K562 (cell line): ENCODE data around the gene HRH1. TPM values are rescaled to one million over a fixed set of nuclear protein-coding genes. Genes with fewer than 3 reads are reported as not detected.

ENCODE experiments used
- ATAC-seq: fragments of 200-7000 bp; cut with Tn5 transposase; 3 replicates; pipeline ENCODE4 v1.9.1; 2020; ENCODE audit warnings: moderate library complexity
- BruUV-seq: library from RNA; stranded (reverse); fragments of 400-500 nt; replicated peaks from 2 replicates; lab custom pipeline; 2021; lab: Mats Ljungman, UMichigan
- CTCF ChIA-PET: fragments of 300-600 bp; formaldehyde crosslinking; extraction: SDS; loops from one replicate; lab custom pipeline; 2021; ENCODE audit warnings: low intra/inter-chr PET ratio; lab: Yijun Ruan, JAX
- POLR2A ChIA-PET: fragments of 300-600, 350-650 bp; sonication (Branson Sonifier 250); formaldehyde crosslinking; extraction: SDS; loops from one replicate; lab custom pipeline; 2021; ENCODE audit warnings: antibody characterized with exemption, inconsistent platforms; lab: Yijun Ruan, JAX
- DNase-seq, 4 experiments: peaks; one replicate each; pipeline versions ENCODE4 v3.0.0 to v3.0.0-alpha.2; 2011 to 2018; ENCODE audit warnings: low spot score in 3 of 4, mixed read lengths in 3 of 4; ENCODE audit errors: extremely low read depth in 1 of 4
- FAIRE-seq: peaks from 2 replicates; lab custom pipeline; 2011; peaks lifted over from hg19 to GRCh38; lab: Jason Lieb, UNC
- H2AFZ ChIP-seq: 2 replicates; pipeline ENCODE4 v1.6.0; 2011; ENCODE audit warnings: low read depth, low read length, control low read depth, inconsistent platforms
- H3K27ac ChIP-seq: fragments of 200-600 bp; 3 replicates; pipeline ENCODE4 v1.8.0; 2011; ENCODE audit warnings: low read depth, mild to moderate bottlenecking, control low read depth, inconsistent platforms, low read length, moderate library complexity, mixed read lengths; ENCODE audit errors: extremely low read depth
- H3K27me3 ChIP-seq, 2 experiments: fragments of 300-600 bp in 1 of 2; 2 replicates in 1 of 2; 3 replicates in 1 of 2; pipeline versions ENCODE4 v1.6.0 to v1.8.0; 2011; ENCODE audit warnings: inconsistent platforms in 2 of 2, low read length in 2 of 2, mild to moderate bottlenecking in 1 of 2, mixed read lengths in 1 of 2, moderate library complexity in 1 of 2; ENCODE audit not compliant: control insufficient read depth in 2 of 2, insufficient read depth in 2 of 2
- H3K36me3 ChIP-seq: fragments of 300-600 bp; 3 replicates; pipeline ENCODE4 v1.8.0; 2011; ENCODE audit warnings: mild to moderate bottlenecking, low read length, inconsistent platforms; ENCODE audit not compliant: control insufficient read depth, insufficient read depth
- H3K4me1 ChIP-seq, 2 experiments: fragments of 200-600 bp in 1 of 2; replicated peaks in 1 of 2; 2 replicates in 1 of 2; 3 replicates in 1 of 2; pipeline versions ENCODE4 v1.5.1 to v1.8.0; 2011; ENCODE audit warnings: inconsistent platforms in 2 of 2, low read length in 2 of 2, mild to moderate bottlenecking in 1 of 2, mixed read lengths in 1 of 2, moderate library complexity in 1 of 2; ENCODE audit not compliant: control insufficient read depth in 2 of 2, insufficient read depth in 2 of 2
- H3K4me2 ChIP-seq: 2 replicates; pipeline ENCODE4 v1.6.1; 2011; ENCODE audit warnings: low read length, control low read depth, inconsistent platforms, mixed read lengths; ENCODE audit not compliant: insufficient read depth
- H3K4me3 ChIP-seq: fragments of 200-600 bp; sonication (generic), shearing (Covaris generic); 2 replicates; pipeline ENCODE4 v1.5.1; 2016; ENCODE audit warnings: control low read depth, inconsistent platforms
- H3K79me2 ChIP-seq: fragments of 200-600 bp; 3 replicates; pipeline ENCODE4 v1.8.0; 2011; ENCODE audit warnings: low read length, inconsistent platforms; ENCODE audit not compliant: control insufficient read depth, insufficient read depth
- H3K9ac ChIP-seq, 2 experiments: 2 replicates each; pipeline versions ENCODE4 v1.6.0 to v1.6.1; 2011; ENCODE audit warnings: low read depth in 2 of 2, low read length in 2 of 2, control low read depth in 1 of 2, inconsistent platforms in 1 of 2, mild to moderate bottlenecking in 1 of 2, mixed read lengths in 1 of 2; ENCODE audit not compliant: insufficient read depth in 1 of 2
- H3K9me1 ChIP-seq: one replicate; pipeline ENCODE4 v1.6.0; 2011; ENCODE audit warnings: inconsistent platforms, mild to moderate bottlenecking, low read length, moderate library complexity; ENCODE audit not compliant: control insufficient read depth, insufficient read depth
- H3K9me3 ChIP-seq: replicated peaks from 2 replicates; pipeline ENCODE4 v1.5.1; 2011; ENCODE audit warnings: low read depth, low read length, inconsistent platforms; ENCODE audit not compliant: control insufficient read depth, insufficient read depth
- H4K20me1 ChIP-seq: replicated peaks from 2 replicates; pipeline ENCODE4 v1.6.1; 2011; ENCODE audit warnings: low read length, inconsistent platforms, mixed read lengths; ENCODE audit not compliant: control insufficient read depth, insufficient read depth
- CHD1 ChIP-seq: fragments of 200-600 bp; sonication (generic); IDR thresholded peaks from one replicate; pipeline ENCODE4 v1.6.1; 2012; ENCODE audit warnings: mild to moderate bottlenecking, moderate library complexity, low read length, inconsistent platforms
- CLOCK ChIP-seq: fragments of 250-450 bp; sonication (Bioruptor Pico); IDR thresholded peaks from 2 replicates; pipeline ENCODE4 v1.4.0; 2020; ENCODE audit warnings: mild to moderate bottlenecking, moderate library complexity, borderline replicate concordance
- E2F5 ChIP-seq: sonication (generic); formaldehyde crosslinking; IDR thresholded peaks from 2 replicates; pipeline ENCODE4 v1.8.0; 2022; ENCODE audit warnings: mild to moderate bottlenecking, missing genetic modification reagents
- FOXA1 ChIP-seq: fragments of 450-650 bp; IDR thresholded peaks from 2 replicates; pipeline ENCODE4 v1.6.1; 2016; ENCODE audit warnings: mild to moderate bottlenecking, borderline replicate concordance
- FOXJ3 ChIP-seq: sonication (generic); formaldehyde crosslinking; IDR thresholded peaks from 2 replicates; pipeline ENCODE4 v1.4.0; 2020; ENCODE audit warnings: mild to moderate bottlenecking, missing genetic modification reagents
- GATAD2A ChIP-seq: fragments of 450-650 bp; IDR thresholded peaks from 2 replicates; pipeline ENCODE4 v1.6.1; 2017
- GTF2A2 ChIP-seq: IDR thresholded peaks from 2 replicates; pipeline ENCODE4 v1.6.1; 2016; ENCODE audit warnings: mild to moderate bottlenecking, missing genetic modification characterization, missing compliant biosample characterization
- HDGF ChIP-seq: fragments of 450-650 bp; IDR thresholded peaks from 2 replicates; pipeline ENCODE4 v1.6.1; 2016
- KHSRP ChIP-seq: fragments of 450-650 bp; IDR thresholded peaks from 2 replicates; pipeline ENCODE4 v1.6.1; 2017
- MCM2 ChIP-seq: fragments of 450-650 bp; IDR thresholded peaks from 2 replicates; pipeline ENCODE4 v1.6.1; 2017; ENCODE audit warnings: low read depth, mild to moderate bottlenecking
- MEF2D ChIP-seq: conservative IDR thresholded peaks from 2 replicates; pipeline ENCODE4 v1.6.1; 2016; ENCODE audit warnings: low read depth, missing genetic modification characterization, missing compliant biosample characterization
- PML ChIP-seq: IDR thresholded peaks from 2 replicates; pipeline ENCODE4 v1.6.1; 2012; ENCODE audit warnings: low read length, inconsistent platforms
- POLR2H ChIP-seq: IDR thresholded peaks from 2 replicates; pipeline ENCODE4 v1.6.1; 2016; ENCODE audit warnings: missing genetic modification characterization, low read depth, mild to moderate bottlenecking, control low read depth, missing compliant biosample characterization, moderate library complexity
- PYGO2 ChIP-seq: fragments of 450-650 bp; IDR thresholded peaks from 2 replicates; pipeline ENCODE4 v1.6.1; 2016; ENCODE audit warnings: mild to moderate bottlenecking, missing genetic modification characterization, moderate library complexity, missing compliant biosample characterization
- RBM15 ChIP-seq: fragments of 200-400 bp; formaldehyde crosslinking; IDR thresholded peaks from 2 replicates; pipeline ENCODE4 v1.6.1; 2018; ENCODE audit warnings: mild to moderate bottlenecking, low read length, moderate library complexity; ENCODE audit not compliant: insufficient read depth
- SPI1 ChIP-seq: IDR thresholded peaks from 2 replicates; pipeline ENCODE4 v1.6.1; 2011; ENCODE audit warnings: low read depth, low read length, control low read depth, borderline replicate concordance
- ZBED1 ChIP-seq: IDR thresholded peaks from 2 replicates; pipeline ENCODE4 v1.6.1; 2014
- ZFP91 ChIP-seq: sonication (generic); formaldehyde crosslinking; IDR thresholded peaks from 2 replicates; pipeline ENCODE4 v1.8.0; 2022; ENCODE audit warnings: mild to moderate bottlenecking, missing genetic modification reagents
- WGBS: fragments of 100-300 bp; shearing (Covaris generic); methylation state at CpG from one replicate; pipeline ENCODE4 v1.1.6; 2016; ENCODE audit warnings: low coverage, mixed read lengths; ENCODE audit not compliant: insufficient coverage; ENCODE audit errors: missing lambda C conversion rate; 5-methylcytosine and 5-hydroxymethylcytosine counted together
- in situ Hi-C: fragments of 300-500 bp; cut with MboI; formaldehyde crosslinking; loops from 4 replicates; pipeline ENCODE4 v1.15.0; 2018; ENCODE audit warnings: inconsistent platforms, mixed read lengths
- intact Hi-C: fragments of 100-400 bp; cut with micrococcal nuclease; formaldehyde crosslinking; loops from 2 replicates; pipeline ENCODE4 v1.14.2; 2022
- polyA plus RNA-seq, 8 experiments: library from polyadenylated mRNA; depleted of rRNA in 4 of 8; stranded (reverse) in 5 of 8; unstranded in 3 of 8; fragments of >200 nt; fragmentation: Nextera tagmentation in 2 of 8; fragmentation: Illumina TruSeq in 1 of 8; extraction: Ambion mirVana in 2 of 8; extraction: Trizol in 1 of 8; gene quantifications; 2 replicates each; pipeline versions ENCODE4 v1.2.1 to v1.2.3, GENCODE V29; 2011 to 2014; ENCODE audit warnings: inconsistent platforms in 1 of 8, missing spikeins in 1 of 8
- total RNA-seq, 7 experiments: library from RNA; depleted of rRNA in 6 of 7; stranded (reverse); fragments of >200 nt in 6 of 7; fragmentation: Illumina TruSeq in 2 of 7; extraction: Trizol in 2 of 7; gene quantifications; 2 replicates each; pipeline versions ENCODE4 v1.2.1 to v1.2.3, GENCODE V29; 2011 to 2021; ENCODE audit warnings: low replicate concordance in 1 of 7

Gene HRH1
- total and polyA plus RNA-seq, 9 of the 15 experiments (the other 6 are each of a cell fraction or from before 2014, with no cell fraction given), result 0.03 to 0.15 (median 0.06) TPM; not detected in 1

- Histone ChIP-seq H3K4me3 (no peak overlapping the region), H3K79me2 (no peaks in the 10 kb centered on the region), H3K4me1 (no peaks in the 10 kb centered on the region), H3K4me2 (no peak overlapping the region), H3K36me3 (no peaks in the 10 kb centered on the region), H2AFZ (no peak overlapping the region), H3K9ac (no peak overlapping the region), H3K27me3 (peaks cover 38 to 75% of the 10 kb centered on the region in 2 experiments), H3K9me1 (no peaks in the 10 kb centered on the region), H3K27ac (no peak overlapping the region), H4K20me1 (no peaks in the 10 kb centered on the region; the same call in 1 of the 2 replicates), H3K9me3 (no peaks in the 10 kb centered on the region)
- 3% methylated on average over 8 of the region's 8 CpGs for WGBS
- intact Hi-C loops (loop anchor here (5.0 kb wide), 2 partner anchors 50 to 150 kb away; no protein-coding TSS in a partner anchor), in situ Hi-C loops (no loop called here)
- DNase-seq, result no peak
- TF ChIP-seq FOXA1, result no peak
- no peak for TF ChIP-seq GATAD2A
- TF ChIP-seq ZFP91, result no peak
- no peak for TF ChIP-seq CLOCK (CRISPR knock-in tag)
- no peak for TF ChIP-seq PYGO2
- no peak for TF ChIP-seq ZBED1
- no peak for TF ChIP-seq RBM15
- no peak for TF ChIP-seq E2F5
- TF ChIP-seq PML, result no peak
- no peak for TF ChIP-seq POLR2H (tag)
- no peak for TF ChIP-seq GTF2A2
- no peak for TF ChIP-seq CHD1
- TF ChIP-seq SPI1, result no peak
- no peak for TF ChIP-seq MEF2D (tag)
- TF ChIP-seq FOXJ3, result no peak
- no peak for TF ChIP-seq MCM2
- no peak for TF ChIP-seq HDGF
- no peak for TF ChIP-seq KHSRP
- CTCF ChIA-PET, result no interaction called here
- no TSS peak for BruUV-seq
- ATAC-seq, result no peak
- no peak for FAIRE-seq
- POLR2A ChIA-PET, result interaction anchor here (1.1 kb wide), 1 partner anchor 29 kb away, joined by 3 read pairs; no protein-coding TSS in a partner anchor
Observed at GRCh38 chr3:11206953-11207352, 52.7 kb downstream of the HRH1 start.
